Activated CD8-positive, alpha-beta memory T cell treated with anti-CD3 and anti-CD28 coated beads for 24 hours (primary cell): Measurements from ENCODE around the gene AIDA.
"Not testable (repeated sequence)": the region's sequence is repeated elsewhere in the genome, so short reads cannot be mapped to it uniquely, and the experiment has no call there.

Experiments used
- DNase-seq: peaks from one replicate; pipeline ENCODE4 v3.0.0-alpha.2; 2020

AIDA gene

DNA sequence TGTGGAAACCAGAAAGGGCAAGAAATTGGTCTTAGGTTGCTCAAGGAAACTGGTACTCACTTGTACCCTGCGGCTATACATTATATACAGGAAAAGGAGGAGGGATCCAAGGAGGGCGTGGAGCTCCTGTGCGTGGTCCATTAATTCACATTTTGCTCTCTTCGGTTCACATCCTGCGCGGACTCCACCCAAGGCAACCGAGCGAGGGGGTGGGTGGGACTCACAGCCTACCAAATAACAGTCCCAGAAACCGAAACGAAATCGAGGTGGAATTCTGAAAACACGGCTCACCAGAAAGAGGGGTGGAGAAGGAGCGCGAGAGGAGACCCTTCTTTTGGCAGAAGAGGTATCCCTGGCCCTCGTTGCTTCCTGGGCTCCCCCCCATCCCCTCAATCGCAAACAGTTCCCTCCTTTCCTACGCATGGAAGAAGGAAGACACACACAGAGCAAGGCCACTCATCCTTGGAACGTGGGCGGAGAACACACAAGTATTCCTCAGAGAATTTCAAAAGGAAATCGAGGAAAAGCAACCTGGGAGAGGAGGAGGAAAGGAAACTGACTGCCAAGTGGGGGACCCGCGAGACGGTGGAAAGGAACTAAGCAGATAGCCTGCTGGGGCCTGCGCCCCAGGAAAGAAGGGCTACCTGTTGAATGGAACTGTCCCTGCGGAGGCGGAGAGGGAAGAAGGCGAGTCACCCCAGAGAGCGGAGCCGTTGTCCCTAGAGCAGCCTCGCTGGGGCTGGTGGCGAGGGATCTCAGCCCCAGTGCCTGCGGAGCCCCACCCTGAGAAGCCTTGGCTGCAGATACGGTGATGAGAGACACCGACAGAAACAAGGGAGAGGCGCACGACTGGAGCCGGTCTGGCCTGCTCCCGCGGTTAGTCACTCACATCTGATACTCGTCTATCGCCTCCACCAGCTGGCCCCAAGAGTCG lies 705 bp downstream of the AIDA start:
- peak; percentile 82 for DNase-seq

DNA sequence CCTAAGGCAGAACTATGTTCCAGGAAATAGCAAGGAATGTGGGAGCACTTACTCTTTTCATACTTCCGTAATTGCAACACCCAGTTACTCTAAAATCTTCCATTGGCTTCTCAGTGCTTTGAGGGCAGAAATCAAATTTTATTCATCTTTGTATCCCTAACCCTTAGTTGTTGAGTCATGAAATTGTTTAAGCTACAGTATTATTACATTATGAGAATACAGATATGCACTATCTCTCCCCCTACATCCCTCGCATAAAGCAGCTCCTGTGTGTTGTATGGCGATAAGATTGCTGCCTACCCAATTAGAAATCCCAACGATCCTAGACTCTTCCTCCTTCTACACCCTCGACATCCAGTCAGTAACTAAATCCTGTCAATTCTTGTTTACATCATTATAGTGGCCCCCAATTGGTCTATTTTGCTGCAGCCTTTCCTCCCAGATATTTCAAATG lies 2.6 kb downstream of the AIDA start:
- DNase-seq: no peak

DNA sequence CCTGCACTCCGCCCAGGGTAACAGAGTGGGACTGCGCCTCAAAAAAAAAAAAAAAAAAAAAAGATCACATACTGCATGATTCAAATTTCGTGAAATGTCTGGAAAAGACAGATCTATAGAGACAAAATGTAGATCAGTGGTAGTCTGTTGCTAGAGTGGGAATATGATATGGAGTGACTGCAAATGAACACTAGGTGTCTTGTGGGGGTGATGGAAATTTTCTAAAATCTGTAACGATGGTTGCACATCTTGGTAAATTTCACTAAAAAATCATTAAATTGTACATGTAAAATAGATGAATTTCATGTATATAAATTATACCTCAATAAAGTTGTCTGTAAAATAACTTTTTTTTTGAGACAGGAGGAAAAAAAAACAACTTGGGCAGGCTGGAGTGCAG lies 5.5 kb downstream of the AIDA start:
- no peak for DNase-seq

DNA sequence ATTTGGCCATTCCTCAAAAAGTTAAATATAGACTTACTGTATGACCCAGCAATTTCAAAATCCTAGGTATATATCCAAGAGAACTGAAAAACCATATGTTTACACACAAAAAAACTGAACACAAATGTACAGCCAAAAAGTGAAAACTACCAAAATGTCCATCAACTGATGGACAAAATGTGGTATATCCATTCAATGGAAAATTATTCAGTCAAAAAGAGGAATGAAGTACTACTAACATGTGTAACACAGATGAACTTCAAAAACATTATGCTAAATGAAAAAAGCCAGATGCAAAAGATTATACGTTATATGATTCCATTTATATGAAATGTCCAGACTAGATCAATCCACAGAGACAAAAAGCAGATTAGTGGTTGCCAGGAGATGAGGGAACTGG lies 8.0 kb downstream of the AIDA start:
- no peak for DNase-seq

DNA sequence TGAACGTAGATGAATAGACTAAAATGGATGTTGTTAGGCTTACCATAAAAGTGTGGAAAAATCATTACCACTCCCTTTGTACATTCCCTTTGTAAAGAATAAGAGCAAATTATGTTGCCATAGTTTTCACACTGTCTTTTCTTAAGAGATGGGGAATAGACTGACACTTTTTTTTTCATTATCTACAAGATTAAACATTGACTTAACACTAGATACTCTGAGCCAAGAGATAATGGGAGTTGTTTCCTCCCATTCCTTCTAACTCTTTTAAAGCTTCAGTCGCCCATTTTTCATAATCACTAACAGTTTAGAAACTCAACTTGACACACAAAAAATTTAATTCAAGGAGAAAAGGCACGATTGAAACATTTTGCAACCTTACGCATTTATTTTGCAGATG lies 10.1 kb downstream of the AIDA start:
- no peak for DNase-seq

DNA sequence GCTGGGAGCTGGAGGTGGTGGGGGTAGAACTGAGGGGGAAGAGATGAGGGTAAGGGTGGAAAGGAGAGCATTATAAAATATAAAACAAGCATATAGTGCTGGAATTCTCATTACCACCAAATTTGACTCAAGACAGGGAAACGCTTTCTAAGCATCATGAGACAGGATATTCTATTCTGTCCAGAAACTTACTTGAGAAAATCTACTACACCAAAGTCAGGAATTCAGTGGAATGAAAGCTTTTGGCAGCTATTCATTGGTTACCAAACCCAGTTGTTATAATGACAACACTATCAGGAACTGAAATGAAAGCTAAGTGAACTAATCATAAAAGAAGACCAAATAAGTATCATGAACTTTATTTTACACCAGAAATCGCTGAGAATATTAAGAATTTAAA lies 14.5 kb downstream of the AIDA start:
- no peak for DNase-seq

DNA sequence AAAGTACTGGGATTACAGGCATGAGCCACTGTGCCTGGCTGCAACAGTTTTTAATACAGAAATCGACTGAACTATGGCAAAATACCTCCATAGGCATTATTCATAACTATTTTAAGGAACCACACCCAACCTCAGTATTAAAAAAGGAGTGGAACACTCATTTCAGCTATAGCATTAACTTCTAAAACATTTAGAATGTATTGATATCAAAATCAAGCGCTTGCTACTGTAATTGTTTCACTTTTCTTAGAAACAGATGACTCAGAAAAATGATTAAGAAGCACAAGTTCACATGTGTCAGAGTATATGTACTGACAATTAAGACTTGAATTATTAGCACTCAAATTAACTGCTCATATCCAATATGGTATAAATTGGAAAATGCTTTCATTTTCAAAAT lies 15.1 kb downstream of the AIDA start:
- no peak for DNase-seq

DNA sequence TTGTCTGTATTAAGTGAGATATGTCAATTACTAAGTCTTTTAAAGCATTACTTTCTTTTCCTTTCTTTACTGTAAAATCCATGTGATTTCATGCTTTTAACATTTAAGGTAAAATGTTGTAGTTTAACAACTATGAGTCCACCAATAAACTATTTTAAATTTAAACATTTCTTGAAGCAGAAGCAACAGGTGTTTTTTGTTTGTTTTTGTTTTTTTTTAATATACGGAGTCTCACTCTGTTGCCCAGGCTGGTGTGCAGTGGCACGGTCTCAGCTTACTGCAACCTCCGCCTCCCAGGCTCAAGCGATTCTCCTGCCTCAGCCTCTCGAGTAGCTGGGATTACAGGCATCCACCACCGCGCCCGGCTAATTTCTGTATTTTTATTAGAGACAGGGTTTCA lies 15.6 kb downstream of the AIDA start:
- no peak for DNase-seq

DNA sequence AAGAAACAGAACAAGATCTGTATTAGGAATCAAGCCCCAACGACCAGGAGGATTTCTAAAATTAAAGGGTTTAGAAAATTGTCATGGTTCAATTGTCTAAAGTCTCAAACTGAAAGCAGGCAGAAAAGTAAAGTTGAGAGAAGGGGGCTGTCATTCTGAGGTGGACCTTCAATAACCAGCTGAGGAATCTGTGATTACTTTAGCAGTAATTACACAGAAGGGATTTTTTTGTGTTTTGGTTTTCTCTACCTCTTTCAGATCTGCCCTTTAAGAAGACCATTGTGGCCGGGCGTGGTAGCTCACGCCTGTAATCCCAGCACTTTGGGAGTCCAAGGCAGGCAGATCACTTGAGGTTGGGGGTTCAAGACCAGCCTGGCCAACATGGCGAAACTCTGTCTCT lies 17.4 kb downstream of the AIDA start:
- DNase-seq: no peak

DNA sequence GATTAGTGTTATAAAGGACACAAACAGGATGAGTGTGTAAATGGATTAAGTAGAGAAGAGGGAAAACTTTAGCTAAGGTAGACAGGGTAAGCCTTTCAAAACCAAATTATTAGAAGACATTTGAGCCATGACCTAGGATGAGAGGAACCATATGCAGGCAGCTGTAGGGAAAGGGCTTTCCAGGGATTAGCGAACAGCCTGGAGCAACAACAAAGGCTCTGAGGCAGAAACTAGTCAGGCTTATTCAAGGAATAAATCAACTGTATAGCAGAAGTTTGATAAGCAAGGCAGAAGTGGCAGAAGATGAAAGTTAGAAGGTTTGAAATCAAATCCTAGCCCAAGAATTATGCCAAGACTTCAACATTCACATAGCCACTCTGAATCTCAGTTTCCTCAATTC lies 21.3 kb downstream of the AIDA start:
- DNase-seq: no peak

DNA sequence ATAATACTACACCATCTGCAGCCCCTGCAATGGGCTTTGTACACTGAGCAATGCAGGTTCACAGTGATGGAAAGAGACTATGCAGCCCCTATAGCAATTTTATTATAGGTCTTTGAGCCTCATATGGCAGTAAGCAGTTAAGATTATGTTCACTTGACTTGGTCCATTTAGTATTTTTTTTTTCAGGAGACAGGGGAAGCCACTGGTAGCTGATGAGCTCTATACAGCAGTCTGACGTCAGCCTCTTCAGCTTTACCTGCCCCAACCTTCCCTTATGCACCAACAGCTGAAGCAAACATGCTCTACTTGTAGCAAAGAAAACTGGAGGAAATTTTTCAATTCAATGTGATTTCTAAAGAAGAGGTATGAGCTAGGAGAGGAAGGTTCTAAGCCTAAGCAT lies 32.2 kb downstream of the AIDA start:
- no peak for DNase-seq

DNA sequence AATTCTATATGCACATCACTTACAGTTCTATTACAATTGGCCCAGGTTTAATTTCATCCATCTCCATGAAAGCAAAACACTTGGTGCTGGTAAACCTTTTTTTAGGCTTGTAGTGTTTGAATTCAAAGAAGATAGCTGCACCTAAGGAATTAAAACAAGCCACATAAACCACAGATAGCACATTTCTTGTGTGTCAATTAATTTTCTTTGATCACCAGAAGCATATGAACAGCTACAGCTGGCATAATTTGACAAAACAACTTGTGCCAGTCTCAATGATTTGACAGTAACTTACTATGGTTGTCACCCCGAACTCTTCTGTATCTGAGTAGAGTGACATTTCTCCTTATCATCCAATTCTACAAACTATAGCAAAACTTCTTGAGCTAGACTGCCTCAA lies 42.2 kb downstream of the AIDA start:
- no peak for DNase-seq

DNA sequence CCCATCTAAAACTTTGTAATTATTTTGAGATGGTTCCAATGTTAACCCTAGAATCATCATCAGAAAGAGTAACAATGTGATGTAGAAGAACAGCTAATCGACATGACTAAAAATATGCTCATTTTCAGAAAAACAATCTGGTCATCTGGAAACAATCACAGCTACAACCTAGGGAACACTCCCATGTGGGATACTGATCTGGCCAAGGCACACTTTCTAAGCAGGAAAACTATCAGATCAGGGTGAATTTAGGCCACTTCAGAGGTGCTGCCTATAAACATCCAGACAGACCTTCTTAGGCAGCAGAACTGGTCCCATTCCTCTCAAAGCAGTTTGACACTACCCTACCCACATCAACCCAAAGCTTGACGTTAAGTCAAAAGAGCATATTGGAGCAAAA lies 43.2 kb downstream of the AIDA start:
- not testable (repeated sequence) for DNase-seq

DNA sequence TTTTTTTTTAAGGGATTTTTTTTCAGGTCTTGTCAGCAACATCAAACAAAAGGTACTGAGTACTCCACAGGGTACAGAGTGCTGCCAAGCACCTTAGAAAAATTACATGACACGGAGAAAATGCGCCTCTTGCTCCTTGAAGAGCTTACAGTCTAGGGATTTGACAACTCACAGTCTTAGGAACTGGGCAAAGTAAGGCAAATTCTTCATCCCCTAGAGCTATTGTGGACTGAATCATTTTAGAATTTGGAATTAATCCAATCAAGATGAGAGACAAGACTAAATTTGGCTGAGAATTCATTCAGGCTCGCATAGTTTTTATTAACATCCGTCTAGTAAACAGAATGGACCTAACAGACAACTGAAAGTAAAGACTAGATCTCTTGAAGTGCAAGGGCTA lies 44.1 kb downstream of the AIDA start:
- not testable (repeated sequence) for DNase-seq

DNA sequence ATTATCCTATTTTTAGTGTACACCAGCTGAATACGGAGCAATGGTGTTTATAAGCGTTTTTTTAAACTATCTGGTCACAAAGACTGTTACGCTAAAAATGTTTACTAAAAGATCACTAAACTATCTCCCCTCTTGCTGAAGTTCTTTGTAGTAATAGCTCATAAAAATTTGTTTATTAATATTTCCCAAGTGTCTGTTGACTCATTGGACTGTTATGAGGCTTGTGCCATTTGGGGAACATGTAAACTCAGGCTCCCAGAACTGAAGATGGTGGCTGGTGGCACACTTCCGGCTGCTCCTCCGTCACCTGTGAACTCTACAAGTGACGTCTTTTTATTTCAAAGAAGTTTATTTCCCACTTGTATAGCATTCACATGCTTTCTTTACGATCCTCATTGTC lies 46.3 kb downstream of the AIDA start:
- DNase-seq: no peak

DNA sequence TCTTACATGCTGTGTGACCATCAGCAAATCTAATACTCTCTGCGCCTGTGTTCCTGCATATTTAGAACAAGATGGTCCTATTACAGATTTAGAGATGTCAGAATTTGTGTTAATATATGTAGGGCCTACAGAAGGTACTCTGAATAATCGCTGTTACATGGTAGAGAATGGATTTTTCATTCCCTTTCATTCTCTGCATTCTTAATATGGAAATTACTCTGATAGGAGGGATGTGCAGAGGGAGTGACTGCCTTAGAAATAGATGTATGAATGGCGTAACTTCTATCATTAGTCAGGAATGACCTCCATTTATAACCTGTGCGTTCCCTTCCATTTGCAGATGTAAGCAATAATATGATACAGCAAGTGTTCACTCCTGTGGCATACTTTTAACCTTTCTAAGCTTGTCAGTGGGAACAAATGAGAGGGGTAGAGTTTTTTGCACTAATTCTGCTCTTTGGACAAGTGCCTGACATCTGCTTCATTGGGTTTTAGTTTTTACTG lies 48.8 kb downstream of the AIDA start:
- DNase-seq: no peak

DNA sequence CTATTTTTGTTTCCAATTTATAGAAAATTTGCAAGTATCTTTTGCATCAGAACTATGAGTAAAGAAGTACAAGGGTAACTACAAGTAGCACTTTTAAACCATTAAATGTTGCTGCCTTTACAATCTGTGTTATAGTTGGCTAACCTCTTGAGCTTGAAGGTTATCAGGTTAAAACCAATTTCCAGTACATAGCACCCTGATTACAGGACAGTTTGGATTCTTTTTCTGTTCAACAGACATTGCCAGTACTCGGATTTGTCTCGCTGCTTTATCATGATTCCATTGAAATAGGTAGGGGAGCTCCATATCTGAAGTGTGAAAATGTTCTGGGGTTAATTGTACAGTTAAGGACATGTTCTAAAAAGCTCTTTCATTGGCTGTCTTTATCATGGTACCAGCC lies 54.4 kb downstream of the AIDA start:
- no peak for DNase-seq

DNA sequence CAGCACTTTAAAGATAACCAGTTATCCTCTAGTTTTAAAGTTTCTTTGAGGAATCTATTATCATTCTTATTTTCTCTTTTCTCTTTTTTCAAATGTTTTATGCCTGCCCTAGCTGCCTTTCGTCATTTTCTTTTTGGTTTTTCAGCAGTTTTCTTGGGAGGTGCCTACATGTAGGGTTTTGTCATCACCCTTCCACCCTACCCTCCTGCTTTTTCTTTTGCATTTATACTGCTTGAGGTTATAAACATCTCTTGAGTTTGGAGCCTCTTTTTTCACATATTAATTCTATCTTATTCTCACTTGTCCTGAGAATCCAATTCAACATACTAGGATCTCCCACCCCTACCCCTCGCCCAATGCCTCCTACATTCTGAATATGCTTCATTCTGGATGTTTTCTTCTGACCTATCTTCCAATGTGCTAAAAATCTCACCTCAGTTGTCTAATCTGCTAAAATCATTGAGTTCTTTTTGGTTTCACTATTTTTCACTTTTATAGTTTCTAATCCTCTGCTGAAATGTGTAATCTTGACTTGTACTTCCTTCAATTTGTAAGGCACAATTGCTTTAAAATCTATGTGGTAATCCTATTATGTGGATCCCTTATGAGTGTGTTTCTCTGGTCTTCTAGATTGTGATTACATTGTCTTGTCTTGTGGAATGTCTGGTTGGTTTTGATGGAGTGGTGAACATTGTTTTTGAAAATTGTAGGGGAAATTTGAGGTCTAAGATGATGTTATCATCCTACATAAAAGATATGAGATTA lies 55.7 kb downstream of the AIDA start:
- no peak for DNase-seq

DNA sequence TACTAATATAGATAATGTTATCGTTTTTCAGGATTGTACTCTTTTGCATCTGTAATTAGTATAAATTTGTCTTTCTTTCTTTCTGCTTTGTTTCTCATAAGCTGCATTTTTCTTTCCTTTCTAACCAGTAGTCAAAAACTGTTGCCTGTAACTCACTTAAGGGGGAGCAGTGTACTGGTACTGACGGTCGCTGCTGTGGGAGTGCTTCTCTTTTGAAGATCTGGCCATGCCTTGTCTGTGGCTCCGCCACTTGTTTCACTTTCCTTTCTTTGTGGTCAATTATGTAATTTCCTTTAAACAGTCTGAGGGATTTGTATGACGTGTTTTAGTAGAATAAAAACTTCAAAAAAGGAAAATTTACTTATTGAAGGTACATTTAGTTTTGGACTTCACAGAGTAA lies 57.4 kb downstream of the AIDA start:
- DNase-seq: peak; percentile 72

DNA sequence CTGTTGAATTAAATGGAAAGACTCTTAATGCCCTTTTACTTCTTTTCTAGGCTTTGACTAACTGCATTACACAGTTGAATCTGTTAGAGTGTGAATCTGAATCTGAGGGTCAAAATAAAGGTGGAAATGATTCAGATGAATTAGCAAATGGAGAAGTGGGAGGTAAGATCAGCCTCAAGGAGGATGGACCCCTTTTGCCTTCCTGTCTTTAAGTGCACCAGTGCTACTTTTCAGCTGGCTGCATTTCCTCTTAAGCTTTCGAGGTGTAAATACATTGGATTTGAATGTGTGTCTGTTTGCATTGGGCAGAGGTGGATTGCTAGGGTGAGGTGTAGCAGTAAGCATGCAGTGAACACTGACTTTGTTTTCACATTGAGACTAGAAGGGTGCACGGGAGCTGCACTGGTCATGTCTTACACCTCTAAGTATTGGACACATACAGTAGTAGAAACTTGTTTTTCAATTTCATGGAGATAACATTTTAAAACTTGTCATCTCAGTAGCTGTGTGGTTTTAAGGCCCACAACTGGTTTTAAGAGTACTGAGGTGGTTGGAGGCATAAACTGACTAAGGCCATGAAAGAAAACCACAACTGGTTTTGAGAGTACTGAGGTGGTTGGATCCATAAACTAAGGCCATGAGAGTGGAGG lies 59.0 kb downstream of the AIDA start:
- peak; percentile 67 for DNase-seq

DNA sequence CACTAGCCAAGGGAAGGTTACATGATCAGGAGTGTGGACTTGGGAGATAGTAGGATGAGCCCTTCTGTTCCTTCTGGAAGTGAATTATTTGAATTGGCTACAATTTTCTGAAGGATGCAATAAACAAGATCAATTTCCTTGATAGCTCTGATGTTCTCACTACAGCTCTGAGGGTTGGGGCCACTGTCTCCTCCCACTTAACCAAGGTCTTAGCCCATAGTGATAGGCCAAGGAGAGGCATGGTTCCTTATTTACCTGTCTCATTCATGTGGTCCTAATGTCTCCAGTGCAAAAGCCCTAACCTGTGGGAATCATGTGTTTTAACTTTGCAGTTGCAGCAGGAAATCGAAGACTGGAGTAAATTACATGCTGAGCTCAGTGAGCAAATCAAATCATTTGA lies 59.6 kb downstream of the AIDA start:
- DNase-seq: no peak

DNA sequence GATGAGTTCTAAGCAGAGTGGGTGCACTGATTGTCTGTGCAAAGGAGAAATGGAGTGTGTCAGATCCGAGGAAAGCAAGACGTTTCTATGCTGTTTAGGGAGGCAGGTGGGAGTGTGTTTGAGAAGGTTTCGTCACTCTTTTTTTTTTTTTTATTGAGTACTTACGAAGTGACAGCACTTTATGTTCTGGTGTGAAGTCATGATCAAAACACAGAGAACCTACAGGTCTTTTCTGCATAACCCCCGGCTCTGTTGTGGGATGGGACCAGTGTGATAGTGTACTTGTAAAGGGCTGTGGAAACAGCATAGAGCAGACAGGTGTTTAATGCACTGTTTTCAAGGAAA lies 67.7 kb downstream of the AIDA start:
- DNase-seq: no peak

DNA sequence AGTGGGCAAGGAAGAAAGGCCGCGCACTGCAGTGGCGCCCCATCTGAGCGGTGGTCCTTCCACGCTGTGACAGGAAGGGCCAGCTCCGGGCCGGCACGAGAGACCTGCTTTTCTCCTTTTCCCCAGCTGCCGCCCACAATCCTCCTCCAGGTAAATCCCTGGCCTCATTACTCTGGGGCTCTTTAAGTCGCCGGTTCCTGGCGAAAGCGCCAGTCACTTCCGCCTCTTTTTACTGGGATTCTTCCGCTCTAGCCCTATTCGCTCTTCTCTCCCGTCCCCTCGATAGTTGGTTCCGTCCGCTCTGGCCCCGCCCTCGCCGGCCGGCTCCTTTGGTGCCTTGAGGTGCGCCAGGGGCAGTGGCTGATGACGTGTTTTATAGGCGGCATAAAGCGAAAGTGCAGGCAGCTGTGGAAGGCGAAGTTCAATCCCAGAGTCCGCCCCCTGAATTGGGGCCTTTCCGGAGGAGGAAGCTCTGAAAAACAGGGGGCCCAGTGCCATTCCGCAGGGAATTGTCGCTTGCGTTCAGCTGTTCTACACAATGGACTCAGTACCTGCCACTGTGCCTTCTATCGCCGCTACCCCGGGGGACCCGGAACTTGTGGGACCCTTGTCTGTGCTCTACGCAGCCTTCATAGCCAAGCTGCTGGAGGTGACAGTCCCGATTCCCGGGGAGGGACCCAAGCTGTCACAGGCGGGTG lies 68.2 kb downstream of the AIDA start:
- peak; percentile 98 for DNase-seq
